HG03378 (cell line): ENCODE data around the gene PLCH1.

ENCODE experiments used
- ATAC-seq: cut with Tn5 transposase; IDR thresholded peaks from one replicate; pipeline ENCODE4 v1.9.1; 2021; ENCODE audit warnings: mild to moderate bottlenecking, moderate library complexity; ENCODE audit not compliant: unreplicated experiment

The PLCH1 gene

GRCh38 chr3:155492841-155493240 is 252.0 kb downstream of the PLCH1 start:
- no peak for ATAC-seq

DNA sequence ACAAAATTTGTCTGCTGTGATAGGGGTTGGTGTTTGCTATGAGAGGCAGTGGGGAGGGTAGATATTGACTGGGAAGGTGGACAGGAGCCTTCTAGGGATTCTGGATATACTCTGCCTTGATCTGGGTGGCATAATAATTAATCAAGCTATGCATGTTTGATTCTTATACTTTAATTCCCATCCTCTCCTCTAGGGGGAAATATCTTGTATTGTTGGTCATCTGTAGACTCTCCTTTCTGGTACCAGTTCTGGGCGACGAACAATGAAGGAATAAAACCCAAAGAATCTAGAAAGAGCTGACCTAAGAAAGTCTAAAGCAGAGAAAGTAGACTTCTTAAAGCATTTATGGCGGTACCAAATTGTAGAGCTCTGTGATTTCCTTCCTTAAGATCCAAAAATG is 253.2 kb downstream of the PLCH1 start:
- ATAC-seq: no peak

DNA sequence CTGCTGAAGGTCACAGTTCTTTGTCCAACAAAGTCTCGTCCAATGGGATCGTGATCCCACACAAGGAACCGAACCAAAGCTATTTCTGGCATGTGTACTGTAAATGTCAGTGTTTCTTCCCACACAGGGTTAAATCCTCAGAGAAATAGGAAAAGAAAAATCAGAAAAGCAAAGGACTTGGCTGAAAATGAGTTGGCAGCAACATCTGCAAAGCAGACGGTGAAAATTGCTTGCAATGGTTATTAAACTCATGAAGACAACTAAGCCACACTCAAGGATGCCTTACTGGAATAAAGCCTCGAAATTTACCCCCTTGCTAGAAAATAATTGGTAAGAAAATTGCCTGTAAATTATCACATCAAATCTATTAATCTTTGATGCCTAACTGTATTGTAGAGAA is 256.2 kb downstream of the PLCH1 start:
- no peak for ATAC-seq

GRCh38 chr3:155485897-155486296 is 259.0 kb downstream of the PLCH1 start:
- ATAC-seq: no peak

DNA sequence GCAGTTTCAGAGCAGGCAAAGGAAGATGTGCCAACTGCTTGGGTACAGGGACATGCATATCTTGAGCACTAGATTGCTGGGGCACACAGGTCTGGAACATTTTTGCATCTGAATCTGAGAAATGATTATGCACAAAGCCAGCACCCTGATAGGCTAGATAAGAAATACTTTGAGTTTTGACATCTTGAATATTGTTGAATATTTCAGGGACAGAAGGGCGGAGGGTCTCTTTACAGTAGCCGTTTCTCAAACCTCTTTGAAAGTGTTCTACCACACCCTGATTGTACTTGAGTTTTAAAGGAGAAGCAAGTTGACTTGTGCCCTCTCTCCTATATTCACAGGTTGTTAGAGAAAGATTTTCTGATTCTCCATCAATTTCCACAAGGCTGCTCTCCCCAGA is 263.3 kb downstream of the PLCH1 start:
- no peak for ATAC-seq

DNA sequence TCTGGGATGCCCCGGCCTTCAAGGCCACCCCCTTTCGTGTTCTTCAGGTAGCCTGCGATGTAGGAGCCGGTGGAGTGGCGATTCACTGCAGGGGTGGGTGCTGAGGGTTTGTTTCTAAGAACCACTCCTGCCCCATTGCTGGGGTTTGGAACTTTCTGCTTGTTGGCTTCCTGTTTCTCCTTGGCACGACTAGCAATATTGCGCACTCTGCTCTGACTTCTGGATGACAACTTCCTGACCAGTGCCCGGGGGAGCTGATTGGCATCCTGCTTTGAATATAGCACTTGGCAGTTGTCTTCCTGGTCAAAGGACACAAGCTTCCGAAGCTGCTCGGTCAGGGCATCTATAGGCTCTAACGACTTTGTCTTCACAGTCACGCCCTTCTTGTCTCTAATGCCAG is 263.8 kb downstream of the PLCH1 start:
- no peak for ATAC-seq

DNA sequence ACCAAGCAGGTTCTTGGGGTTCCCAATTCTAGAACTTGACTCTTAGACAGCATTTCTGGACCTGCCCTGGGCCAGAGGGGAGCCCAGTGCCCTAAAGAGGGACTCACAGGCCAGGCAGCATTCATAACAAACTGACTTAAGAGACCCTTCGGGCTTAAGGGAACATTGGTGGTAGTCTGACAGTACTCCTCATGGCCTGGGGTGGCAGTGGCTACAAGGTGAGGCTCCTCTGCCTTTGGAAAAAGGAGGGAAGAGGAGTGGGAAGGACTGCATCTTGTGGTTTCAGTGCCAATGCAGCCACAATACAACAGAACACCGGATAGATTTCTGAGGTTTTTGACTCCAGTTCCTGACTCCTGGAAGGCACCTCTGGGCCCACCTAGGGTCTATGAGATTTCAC is 279.2 kb downstream of the PLCH1 start:
- ATAC-seq: no peak

- no peak for ATAC-seq
Observed at GRCh38 chr3:155462672-155463071, 282.2 kb downstream of the PLCH1 start.

GRCh38 chr3:155457591-155457990 is 287.3 kb downstream of the PLCH1 start:
- ATAC-seq: no peak

DNA sequence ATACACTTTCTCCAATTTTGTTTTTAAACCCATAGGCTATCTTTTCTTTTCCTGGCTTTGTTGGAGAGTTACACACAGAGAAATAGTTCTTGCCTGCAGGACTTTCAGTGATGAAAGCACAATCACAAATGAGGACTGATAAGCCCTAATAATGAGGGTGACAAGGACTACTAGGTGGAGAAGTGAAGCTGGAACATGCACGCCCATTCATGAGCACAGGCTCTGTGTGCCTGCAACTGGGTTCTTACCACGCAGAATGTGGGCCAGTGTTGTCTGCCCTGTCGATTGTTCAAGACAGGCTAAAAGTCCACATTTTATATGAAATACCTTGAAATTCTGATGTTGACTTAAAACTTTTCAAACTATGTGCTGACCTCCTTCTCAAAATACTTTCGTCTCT is 289.1 kb downstream of the PLCH1 start:
- ATAC-seq: no peak

- no peak for ATAC-seq
Observed at GRCh38 chr3:155453512-155453911, 291.4 kb downstream of the PLCH1 start.

GRCh38 chr3:155449613-155450267 is 295.1 kb downstream of the PLCH1 start:
- no peak for ATAC-seq

GRCh38 chr3:155448531-155448930 is 296.3 kb downstream of the PLCH1 start:
- no peak for ATAC-seq

DNA sequence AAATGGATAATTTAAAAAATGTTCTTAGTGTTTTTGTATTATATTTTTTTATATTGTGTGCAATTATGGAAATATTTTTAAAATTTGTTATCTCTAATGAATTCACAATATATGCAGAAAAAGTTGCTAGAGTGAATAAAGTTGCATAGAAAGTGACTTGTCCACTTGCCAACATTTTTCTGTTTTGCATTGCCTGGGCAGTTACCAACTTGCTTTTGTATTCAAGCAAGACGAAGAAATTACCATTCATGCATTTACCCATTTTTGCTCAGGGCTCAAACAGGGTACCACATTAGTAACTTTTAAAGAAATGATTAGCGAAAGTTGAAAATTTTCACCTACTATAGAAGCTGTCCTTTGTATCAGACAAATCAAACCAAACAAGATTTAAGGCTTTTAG is 298.5 kb downstream of the PLCH1 start:
- ATAC-seq: no peak

GRCh38 chr3:155444771-155445170 is 300.1 kb downstream of the PLCH1 start:
- no peak for ATAC-seq

GRCh38 chr3:155443815-155444214 is 301.1 kb downstream of the PLCH1 start:
- ATAC-seq: no peak

GRCh38 chr3:155442072-155442471 is 302.8 kb downstream of the PLCH1 start:
- no peak for ATAC-seq

- ATAC-seq: no peak
Observed at GRCh38 chr3:155441506-155441905, 303.4 kb downstream of the PLCH1 start.

DNA sequence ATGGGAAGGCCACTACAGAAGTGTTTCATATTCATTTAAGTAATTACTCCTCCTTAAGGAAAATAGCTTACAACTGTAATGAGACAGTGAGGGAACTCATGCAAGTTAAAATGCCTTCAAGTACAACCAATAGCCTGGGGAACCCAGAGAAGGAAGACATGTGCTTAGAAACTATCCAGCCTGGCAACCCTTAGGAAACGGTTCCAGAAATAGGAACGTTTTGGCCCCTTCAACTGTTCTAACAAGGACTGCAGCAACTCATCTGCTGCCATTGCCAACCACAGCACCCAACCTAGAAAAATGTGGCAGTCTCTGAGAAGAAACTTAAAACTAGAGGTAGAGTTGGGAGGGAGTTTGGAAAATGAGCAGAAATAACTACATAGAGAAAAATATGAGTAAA is 303.8 kb downstream of the PLCH1 start:
- ATAC-seq: no peak

GRCh38 chr3:155435821-155436220 is 309.1 kb downstream of the PLCH1 start:
- no peak for ATAC-seq

GRCh38 chr3:155431856-155432570 is 312.9 kb downstream of the PLCH1 start:
- no peak for ATAC-seq

DNA sequence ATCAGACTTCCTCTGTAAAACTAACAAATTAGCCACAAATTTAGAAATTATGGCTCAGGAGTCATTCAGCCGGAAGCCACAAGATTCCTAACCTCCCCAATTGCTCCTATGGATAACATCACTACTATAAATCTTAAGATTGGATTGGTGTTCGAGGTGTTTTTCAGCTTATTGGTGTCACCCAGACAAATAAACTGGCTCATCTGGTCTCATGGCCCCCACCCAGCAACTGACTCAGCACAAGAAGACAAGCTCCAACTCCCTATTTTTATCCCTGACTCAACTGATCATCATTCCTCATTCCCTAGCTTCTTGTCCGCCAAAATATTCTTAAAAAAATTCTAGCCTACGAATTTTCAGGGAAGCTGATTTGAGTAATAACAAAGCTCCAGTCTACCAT is 316.3 kb downstream of the PLCH1 start:
- ATAC-seq: no peak
